Endometrial microvascular endothelial cells (primary cell): ENCODE data around the gene CDK19. TPM values are rescaled to one million over a fixed set of nuclear protein-coding genes. Genes with fewer than 3 reads are reported as not detected.
"Not testable (repeated sequence)": the region's sequence is repeated elsewhere in the genome, so short reads cannot be mapped to it uniquely, and the experiment has no call there.

Source experiments
- in situ Hi-C: cut with HindIII; loops from 2 replicates; pipeline ENCODE4 v1.10.0; 2017; ENCODE audit warnings: low sequenced_read_pairs, low pct_unique_long_range_greater_than_20kb; ENCODE audit errors: inconsistent ontology term
- total RNA-seq: library from RNA; depleted of rRNA; stranded (reverse); fragments of >200 nt; gene quantifications from one replicate; pipeline ENCODE4 v1.2.3, GENCODE V29; 2015; ENCODE audit errors: inconsistent ontology term

CDK19 gene
- total RNA-seq, 1 donor from 2014 or later = 7.1 TPM

DNA sequence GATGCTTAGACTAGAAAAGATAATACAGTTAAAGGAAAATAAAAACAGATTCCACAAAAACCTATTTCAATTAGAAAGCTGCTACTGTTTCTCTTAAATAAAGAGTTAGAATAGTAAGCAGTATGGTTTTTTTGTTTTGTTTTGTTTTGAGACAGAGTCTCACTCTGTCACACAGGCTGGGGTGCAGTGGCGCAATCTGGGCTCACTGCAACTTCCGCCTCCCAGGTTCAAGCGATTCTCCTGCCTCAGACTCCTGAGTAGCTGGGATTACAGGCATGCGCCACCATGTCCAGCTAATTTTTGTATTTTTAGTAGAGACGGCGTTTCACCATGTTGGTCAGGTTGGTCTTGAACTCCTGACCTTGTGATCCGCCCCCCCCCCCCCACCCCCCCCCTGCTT, 95.7 kb downstream of the CDK19 start:
- in situ Hi-C loops = not testable (repeated sequence)

DNA sequence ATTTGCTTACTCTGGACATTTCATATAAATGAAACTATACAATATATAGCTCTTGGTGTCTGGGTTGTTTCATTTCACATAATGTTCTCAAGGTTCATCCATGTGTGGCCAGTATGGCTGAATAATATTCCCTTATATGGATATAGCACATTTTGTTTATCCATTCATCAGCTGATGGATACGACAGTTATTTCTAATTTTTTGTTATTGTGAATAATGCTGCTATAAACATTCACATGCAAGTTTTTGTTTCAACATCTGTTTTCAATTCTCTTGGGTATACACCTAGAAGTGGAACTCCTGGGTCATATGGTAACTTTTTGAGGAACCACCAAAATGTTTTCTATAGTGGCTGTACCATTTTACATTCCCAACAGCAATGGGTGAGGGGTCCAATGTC, 101.1 kb downstream of the CDK19 start:
- in situ Hi-C loops = no loop called here

DNA sequence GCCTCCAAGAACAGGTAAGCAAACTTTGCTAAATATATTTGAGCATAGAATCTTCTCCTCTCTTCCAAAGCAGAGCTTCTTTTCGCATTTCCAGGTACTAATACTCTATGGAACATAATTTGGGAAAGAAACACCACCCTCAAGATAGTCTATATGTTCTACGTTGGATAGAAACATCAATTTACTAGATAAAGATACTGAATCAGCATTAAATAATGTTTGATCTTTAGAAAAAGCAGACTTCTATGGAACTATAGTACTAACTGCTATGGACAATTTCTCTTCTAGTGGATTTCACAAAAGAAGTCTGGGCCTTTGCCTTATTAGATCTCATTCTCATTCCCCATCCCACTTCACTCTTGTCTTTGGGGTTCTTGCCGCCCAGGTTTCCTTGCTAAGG, 103.0 kb downstream of the CDK19 start:
- in situ Hi-C loops = no loop called here

DNA sequence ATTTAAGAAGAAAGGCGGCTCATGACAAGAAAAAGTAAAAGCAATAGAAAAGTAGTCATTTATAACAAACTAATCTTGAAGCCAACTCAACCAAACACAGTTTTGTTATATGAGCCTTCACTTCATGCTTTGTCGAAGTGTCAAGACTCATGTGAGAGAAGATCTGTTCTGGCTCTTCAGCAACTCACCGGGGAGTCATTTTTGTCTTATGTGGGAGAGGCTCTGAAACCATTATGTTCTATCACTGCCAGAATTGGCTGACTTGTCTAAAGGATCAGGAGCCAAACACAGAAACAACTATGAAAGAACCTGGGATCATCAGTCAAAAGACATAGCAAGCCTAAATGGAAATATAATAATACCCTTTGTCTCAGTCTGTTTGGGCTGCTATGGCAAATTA, 105.2 kb downstream of the CDK19 start:
- in situ Hi-C loops = no loop called here

DNA sequence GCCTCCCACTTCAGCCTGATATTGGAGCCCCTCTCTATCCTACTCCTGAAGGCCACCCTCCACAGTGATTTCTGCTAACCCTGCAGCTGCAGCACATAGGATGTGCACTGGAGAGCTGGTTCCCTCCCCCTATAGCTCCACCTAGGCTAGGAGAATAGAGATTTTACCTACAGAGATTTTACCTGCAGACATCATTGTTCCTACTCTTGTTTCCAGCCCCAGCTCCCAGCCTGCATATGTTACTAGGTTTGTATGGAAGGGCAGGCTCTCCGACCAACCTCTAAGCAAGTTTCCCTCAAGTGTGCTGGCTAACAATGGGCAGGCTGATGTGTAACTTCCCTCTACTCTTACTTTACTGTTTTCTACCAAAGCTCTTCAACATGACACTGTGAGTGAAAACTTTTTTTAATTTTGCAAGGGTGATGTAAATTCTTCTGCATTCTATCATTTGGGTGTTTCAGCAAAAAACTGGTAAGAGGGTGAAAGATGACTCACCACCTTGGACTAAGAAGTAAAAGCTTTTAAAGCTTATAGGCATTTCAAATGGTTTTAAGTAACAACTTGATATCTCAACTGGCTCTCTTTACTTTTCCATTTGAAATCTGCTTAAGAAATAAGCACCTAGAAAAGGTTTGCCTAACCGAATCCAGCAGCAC, 106.8 kb downstream of the CDK19 start:
- in situ Hi-C loops = no loop called here

- in situ Hi-C loops = no loop called here
Measured at GRCh38 chr6:110705543-110705942, 109.7 kb downstream of the CDK19 start.

DNA sequence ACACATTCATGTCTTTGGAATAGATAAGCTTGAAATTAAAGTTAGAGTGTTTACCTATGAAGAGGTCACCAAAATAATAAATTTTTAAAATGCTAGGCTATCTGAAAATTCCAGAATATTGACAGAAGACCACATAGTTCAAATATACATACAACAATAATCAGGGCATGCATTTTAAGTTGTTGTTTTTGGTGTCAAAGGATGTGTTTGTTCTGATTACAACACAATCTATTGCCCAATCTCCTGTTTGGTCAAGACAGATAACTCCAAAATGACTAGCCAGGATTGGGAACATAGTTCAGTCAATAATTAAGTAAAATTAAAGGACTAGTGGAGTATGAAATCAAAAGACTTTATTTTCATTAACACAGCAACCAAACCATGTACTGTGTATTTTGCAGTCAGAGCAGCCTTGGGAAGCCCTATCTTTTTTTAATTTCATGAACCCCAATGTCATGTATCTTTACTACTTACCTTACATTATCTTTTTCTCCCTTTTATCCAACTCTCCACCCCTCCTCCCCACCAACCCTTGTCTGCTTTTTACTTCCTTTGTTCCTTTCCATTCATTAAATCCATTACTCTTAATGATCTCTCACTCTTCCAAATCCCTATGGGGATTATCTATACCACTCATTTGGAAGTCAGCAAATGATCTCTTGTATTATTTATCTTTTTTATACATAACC, 111.2 kb downstream of the CDK19 start:
- in situ Hi-C loops = no loop called here

DNA sequence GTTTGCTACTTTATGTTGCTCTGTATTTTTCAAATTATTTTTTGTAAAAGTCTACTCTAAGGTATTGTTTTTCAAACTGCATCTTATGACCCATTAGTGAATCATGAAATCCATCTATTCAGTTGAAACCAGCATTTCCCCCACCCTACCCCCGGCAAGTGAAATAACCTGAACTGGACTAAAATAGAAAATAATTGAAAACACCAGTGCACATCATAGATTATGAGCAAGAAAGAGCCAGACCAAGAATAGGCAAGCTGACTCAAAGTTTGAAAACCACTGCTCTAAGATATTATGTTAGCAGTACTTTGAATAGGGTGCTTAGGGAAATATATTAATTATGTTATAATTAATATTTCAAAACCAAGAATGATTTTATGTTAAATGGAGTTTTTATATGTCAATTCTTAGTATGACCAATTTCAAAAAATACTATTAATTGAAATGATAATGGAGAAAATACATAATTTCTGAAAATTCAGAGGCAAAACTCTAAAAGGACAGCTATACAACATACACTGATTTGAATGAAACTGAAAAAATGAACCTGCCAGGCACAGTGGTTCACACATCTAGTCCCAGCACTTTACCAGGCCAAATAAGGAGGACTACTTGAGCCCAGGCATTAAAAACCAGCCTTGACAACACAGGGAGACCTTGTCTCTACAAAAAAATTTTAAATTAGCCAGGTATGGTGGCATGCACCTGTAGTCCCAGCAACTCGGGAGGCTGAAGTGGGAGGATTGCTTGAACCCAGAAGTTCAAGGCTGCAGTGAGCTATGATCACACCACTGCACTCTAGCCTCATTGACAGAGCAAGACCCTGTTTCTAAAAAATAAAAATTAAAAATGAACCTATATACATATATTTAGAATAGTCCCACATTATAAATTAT, 112.0 kb downstream of the CDK19 start:
- in situ Hi-C loops = no loop called here

DNA sequence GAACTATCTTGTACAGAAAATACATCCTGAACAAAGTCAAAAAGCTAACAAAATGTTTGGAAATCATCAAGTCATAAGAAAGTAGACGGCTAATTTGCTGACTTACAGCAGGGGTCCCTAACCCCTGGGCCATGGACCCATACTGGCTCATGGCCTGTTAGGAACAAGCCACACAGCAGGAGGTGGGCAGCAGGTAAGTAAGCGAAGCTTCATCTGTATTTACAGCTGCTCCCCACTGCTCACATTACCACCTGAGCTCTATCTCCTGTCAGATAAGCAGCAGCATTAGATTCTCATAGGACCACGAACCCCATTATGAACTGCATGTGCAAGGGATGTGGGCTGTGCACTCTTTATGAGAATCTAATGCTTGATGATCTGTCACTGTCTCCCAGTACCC, 115.5 kb downstream of the CDK19 start:
- in situ Hi-C loops = no loop called here

DNA sequence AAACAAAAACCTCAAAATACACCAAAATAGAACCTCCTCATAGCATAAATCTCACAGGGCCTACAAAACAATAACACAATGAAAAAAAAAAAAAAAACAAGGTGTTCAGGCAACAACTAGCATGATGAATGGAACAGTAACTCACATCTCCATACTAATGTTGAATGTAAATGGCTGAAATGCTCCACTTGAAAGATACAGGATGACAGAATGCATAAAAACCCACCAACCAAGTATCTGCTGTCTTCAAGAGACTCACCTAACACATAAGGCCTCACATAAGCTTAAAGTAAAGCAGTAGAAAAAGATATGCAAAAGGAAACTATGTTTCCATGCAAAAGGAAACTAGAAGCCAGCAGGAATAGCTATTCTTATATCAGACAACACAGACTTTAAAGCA, 121.3 kb downstream of the CDK19 start:
- in situ Hi-C loops = no loop called here

DNA sequence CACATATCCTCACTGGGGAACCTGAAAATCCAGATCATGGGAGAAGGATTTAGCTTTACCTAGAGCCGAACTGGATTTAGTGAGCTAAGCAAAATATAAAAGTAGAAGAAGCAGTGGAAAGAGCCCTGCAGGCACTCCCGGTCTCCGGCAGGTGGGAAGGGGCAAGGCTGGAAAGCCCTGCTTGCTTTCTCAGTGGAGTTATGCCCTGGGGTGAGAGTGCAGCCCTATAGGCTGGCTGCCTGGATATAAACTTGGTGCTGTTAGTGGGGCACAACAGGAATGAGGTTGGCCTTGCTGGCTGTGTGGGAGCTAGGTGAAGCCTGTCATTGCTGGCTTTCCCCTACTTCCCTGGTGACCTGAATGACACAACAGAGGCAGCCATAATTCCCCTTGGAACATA, 122.0 kb downstream of the CDK19 start:
- in situ Hi-C loops = no loop called here

- in situ Hi-C loops = no loop called here
Measured at GRCh38 chr6:110690916-110691315, 124.4 kb downstream of the CDK19 start.

- in situ Hi-C loops = no loop called here
Measured at GRCh38 chr6:110690106-110690654, 125.1 kb downstream of the CDK19 start.

DNA sequence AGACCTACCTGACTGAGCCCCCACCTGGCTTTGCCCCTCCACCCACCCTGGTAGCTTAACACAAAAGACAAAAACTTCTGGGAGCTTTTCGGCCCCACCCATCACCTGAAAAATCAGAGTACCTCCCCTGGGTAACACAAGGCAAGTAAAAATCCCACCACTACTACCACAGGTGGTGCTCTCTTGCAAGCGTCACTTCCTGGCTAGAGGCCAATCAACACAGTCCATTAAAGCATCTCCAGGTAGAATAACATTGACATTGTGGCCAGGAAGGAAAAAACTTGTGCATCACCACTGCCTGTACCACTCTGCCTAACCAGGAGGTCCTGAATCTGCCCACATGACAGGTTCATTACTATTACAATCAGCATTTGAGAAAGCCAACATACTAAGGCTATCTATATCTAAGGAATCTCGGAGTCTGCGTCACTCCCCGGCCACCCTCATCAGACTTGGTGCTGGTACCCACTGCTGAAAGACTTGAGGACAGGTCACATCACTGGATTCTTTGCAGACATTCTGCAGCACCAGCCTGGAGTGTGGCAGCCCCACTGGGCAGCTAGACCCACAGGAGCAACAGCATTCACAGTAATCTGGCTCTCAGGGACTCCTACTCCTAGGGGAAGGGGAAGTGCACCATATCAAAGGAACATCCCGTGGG, 125.9 kb downstream of the CDK19 start:
- in situ Hi-C loops = loop anchor here (10.0 kb wide), 2 partner anchors 185 to 265 kb away; partner anchors contain the start of genes AMD1 and GTF3C6

DNA sequence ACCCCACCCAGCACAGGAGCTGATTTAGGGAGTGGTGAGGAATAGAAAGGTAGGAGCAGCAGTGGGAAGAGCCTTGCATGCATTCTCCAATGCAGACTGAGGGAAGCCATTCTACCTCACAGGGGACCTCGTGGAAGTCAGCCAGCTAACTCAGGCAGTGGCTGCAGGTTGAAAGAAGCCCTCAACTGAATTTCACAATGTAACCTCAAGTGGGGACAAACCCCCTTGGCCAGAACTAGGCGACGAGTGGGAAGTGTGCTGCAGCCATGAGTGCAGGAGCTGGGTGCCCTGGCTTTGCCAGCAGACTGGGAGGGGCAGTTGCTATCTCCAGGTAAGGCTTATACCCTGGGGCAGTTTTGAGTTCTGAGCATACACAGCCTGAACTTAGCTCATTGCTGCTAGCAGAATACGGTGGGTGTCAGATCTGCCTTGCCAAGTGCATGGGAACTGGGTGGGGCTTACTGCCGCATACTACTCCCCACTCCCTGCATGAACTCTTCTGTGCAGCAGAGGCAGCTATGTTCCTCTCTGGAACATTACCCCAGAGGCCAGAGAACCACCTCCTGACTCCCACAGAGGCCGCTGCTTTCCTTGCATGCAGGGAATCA, 126.5 kb downstream of the CDK19 start:
- in situ Hi-C loops = loop anchor here (10.0 kb wide), 2 partner anchors 186 to 266 kb away; partner anchors contain the start of genes AMD1 and GTF3C6

DNA sequence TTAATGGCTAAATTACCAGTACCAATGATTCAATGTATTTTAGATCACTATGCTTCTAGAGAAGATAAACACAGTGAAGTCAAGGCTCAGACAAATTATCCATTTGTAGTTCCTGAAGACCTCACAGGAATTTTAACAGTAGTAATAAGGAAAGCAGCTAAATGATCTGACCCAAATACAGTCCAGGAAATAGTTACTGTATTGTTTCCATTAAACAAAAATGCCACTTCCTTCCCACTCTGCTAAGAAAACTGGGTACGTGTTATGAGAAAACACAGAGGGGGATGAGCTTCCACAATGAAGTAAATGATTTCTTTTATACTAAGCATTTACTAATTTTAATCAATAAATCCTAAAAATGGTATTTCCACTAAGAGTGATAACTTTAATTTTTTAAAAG, 127.9 kb downstream of the CDK19 start:
- in situ Hi-C loops = loop anchor here (10.0 kb wide), 2 partner anchors 187 to 267 kb away; partner anchors contain the start of genes AMD1 and GTF3C6

DNA sequence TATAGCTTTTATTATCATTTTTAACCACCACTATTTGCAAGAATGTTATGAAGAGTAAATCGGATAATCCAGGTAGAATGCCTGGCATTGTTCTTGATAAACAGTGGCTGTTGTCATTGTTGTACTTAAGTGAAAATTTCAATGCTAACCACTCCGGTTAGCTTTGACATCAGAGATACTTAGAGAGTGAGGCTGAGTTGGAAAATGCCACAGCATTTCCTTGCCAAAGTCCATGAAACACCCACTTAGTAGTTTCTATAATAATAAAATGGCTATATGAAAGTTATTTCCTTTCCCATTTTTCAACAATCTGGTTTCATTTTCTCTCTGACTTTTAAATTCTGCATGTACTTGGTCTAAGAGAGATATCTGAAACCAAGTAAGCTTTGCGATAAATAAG, 132.0 kb downstream of the CDK19 start:
- in situ Hi-C loops = loop anchor here (10.0 kb wide), 2 partner anchors 192 to 272 kb away; partner anchors contain the start of genes AMD1 and GTF3C6

DNA sequence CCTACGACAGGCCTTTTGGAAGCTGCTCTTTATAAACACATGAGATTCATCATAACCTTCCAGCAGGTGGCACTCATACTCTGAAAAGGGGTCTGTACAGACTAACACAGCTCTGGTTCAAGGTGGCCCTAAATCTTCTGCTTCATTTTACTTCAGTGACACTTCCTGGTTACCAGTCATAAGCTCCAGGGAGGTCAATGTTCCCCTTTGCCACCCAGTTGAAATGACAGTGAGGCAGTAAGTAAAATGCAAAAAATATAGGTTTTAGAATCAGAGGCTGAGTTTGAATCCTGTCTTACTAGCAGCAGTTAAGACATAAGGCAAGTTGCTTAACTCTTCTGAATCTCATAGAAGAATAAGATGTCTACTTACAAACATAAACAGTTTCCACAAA, 132.8 kb downstream of the CDK19 start:
- in situ Hi-C loops = loop anchor here (10.0 kb wide), 2 partner anchors 192 to 272 kb away; partner anchors contain the start of genes AMD1 and GTF3C6
